ENCODE results near the gene PM20D2.
A peak's percentile ranks its signal among the peaks of the same experiment; 100 is the strongest.

The PM20D2 gene

GRCh38 chr6:89148016-89148750, 2.3 kb downstream of the PM20D2 start (continued):
- no peak for TF ChIP-seq CTCF (tag by site-specific recombination; IDR thresholded peaks at IDR 0.05)
- TF ChIP-seq ZNF658 (tag by site-specific recombination; IDR thresholded peaks at IDR 0.05): no peak
- TF ChIP-seq SP3 (tag by site-specific recombination; IDR thresholded peaks at IDR 0.05): no peak
- peak; percentile 52; the same call in 1 of the 2 replicates for TF ChIP-seq ZNF366 (tag by site-specific recombination; conservative IDR thresholded peaks at IDR 0.05)
- no peak for TF ChIP-seq SALL2 (tag by site-specific recombination; IDR thresholded peaks at IDR 0.05; ENCODE audit: borderline replicate concordance)
- 0 out of 2 replicates have a peak, but pooled peaks have one; percentile 53 for TF ChIP-seq KLF16 (tag by site-specific recombination; IDR thresholded peaks at IDR 0.05)
- no peak for TF ChIP-seq OVOL3 (tag by site-specific recombination; IDR thresholded peaks at IDR 0.05)
- 0 out of 2 replicates have a peak, but pooled peaks have one; percentile 19 for TF ChIP-seq KLF9 (tag by site-specific recombination; IDR thresholded peaks at IDR 0.05; ENCODE audit: low read depth)
- TF ChIP-seq ZNF488 (tag by site-specific recombination; IDR thresholded peaks at IDR 0.05): no peak
- TF ChIP-seq ZNF280D (tag by site-specific recombination; IDR thresholded peaks at IDR 0.05): no peak
- TF ChIP-seq ZNF561 (tag by site-specific recombination; IDR thresholded peaks at IDR 0.05; ENCODE audit: borderline replicate concordance): 0 out of 2 replicates have a peak, but pooled peaks have one; percentile 55
- no peak for TF ChIP-seq ZXDB (tag by site-specific recombination; IDR thresholded peaks at IDR 0.05)
- TF ChIP-seq IKZF3 (tag by site-specific recombination; IDR thresholded peaks at IDR 0.05): no peak
- no peak for TF ChIP-seq REPIN1 (tag by site-specific recombination; IDR thresholded peaks at IDR 0.05; ENCODE audit: low read depth)
- 0 out of 2 replicates have a peak, but pooled peaks have one; percentile 46 for TF ChIP-seq ZNF501 (tag by site-specific recombination; IDR thresholded peaks at IDR 0.05)
- peak; percentile 96 for TF ChIP-seq ZFHX2 (tag by site-specific recombination; conservative IDR thresholded peaks at IDR 0.05)
- peak; percentile 42; the same call in 1 of the 2 replicates for TF ChIP-seq ZBTB8A (tag by site-specific recombination; IDR thresholded peaks at IDR 0.05)
- no peak for TF ChIP-seq ZNF654 (tag by site-specific recombination; IDR thresholded peaks at IDR 0.05; ENCODE audit: low read depth)
- no peak for TF ChIP-seq MZF1 (tag by site-specific recombination; IDR thresholded peaks at IDR 0.05; ENCODE audit: borderline replicate concordance)
- no peak for TF ChIP-seq ZNF423 (tag by site-specific recombination; IDR thresholded peaks at IDR 0.05)
- TF ChIP-seq ZSCAN30 (tag by site-specific recombination; IDR thresholded peaks at IDR 0.05): no peak
- peak; percentile 36 for TF ChIP-seq PATZ1 (tag by site-specific recombination; IDR thresholded peaks at IDR 0.05)
- no peak for TF ChIP-seq ZNF768 (tag by site-specific recombination; IDR thresholded peaks at IDR 0.05)
- TF ChIP-seq BCL6B (tag by site-specific recombination; IDR thresholded peaks at IDR 0.05): no peak
- peak; percentile 76 for TF ChIP-seq ZNF2 (tag by site-specific recombination; IDR thresholded peaks at IDR 0.05)
- no peak for TF ChIP-seq ZNF596 (tag by site-specific recombination; IDR thresholded peaks at IDR 0.05)
- no peak for TF ChIP-seq ZNF600 (tag by site-specific recombination; IDR thresholded peaks at IDR 0.05)
- no peak for TF ChIP-seq ZNF555 (tag by site-specific recombination; conservative IDR thresholded peaks at IDR 0.05)
- no peak for TF ChIP-seq GFI1B (tag by site-specific recombination; IDR thresholded peaks at IDR 0.05)
- no peak for TF ChIP-seq ZSCAN5A (tag by site-specific recombination; IDR thresholded peaks at IDR 0.05)
